ENCODE measurements around the gene TMEM198.

The TMEM198 gene

GRCh38 chr2:219532378-219532649 is 11.5 kb upstream of the TMEM198 start:
- H3K4me3 ChIP-seq (ENCODE audit: low read depth, low read length): no peak overlapping the region
- no peak for TF ChIP-seq CTCF (IDR thresholded peaks at IDR 0.05; ENCODE audit: low read depth, low read length, missing control alignments)
- no peak for DNase-seq (ENCODE audit: low read depth)

- DNase-seq (ENCODE audit: low read depth): no peak
- H3K4me3 ChIP-seq (ENCODE audit: low read depth, low read length): no peak overlapping the region
- TF ChIP-seq CTCF (IDR thresholded peaks at IDR 0.05; ENCODE audit: low read depth, low read length, missing control alignments): no peak
These were observed 9.7 kb upstream of the TMEM198 start for GRCh38 chr2:219533930-219534661.

GRCh38 chr2:219536425-219536824 is 7.4 kb upstream of the TMEM198 start:
- no peak overlapping the region for H3K4me3 ChIP-seq (ENCODE audit: low read depth, low read length)
- no peak for DNase-seq (ENCODE audit: low read depth)
- TF ChIP-seq CTCF (IDR thresholded peaks at IDR 0.05; ENCODE audit: low read depth, low read length, missing control alignments): no peak

GRCh38 chr2:219536967-219537366 is 6.9 kb upstream of the TMEM198 start:
- no peak for DNase-seq (ENCODE audit: low read depth)
- H3K4me3 ChIP-seq (ENCODE audit: low read depth, low read length): no peak overlapping the region
- no peak for TF ChIP-seq CTCF (IDR thresholded peaks at IDR 0.05; ENCODE audit: low read depth, low read length, missing control alignments)

GRCh38 chr2:219537657-219538488 is 6.0 kb upstream of the TMEM198 start:
- TF ChIP-seq CTCF (IDR thresholded peaks at IDR 0.05; ENCODE audit: low read depth, low read length, missing control alignments): no peak
- no peak for DNase-seq (ENCODE audit: low read depth)
- no peak overlapping the region for H3K4me3 ChIP-seq (ENCODE audit: low read depth, low read length)

GRCh38 chr2:219538504-219538951 is 5.3 kb upstream of the TMEM198 start:
- no peak for DNase-seq (ENCODE audit: low read depth)
- H3K4me3 ChIP-seq (ENCODE audit: low read depth, low read length): no peak overlapping the region
- no peak for TF ChIP-seq CTCF (IDR thresholded peaks at IDR 0.05; ENCODE audit: low read depth, low read length, missing control alignments)

All from GM12864 (cell line).